Peyer's patch (tissue), 4 donors: ENCODE results near the gene AGBL2.

Source experiments
- POLR2A ChIP-seq, 2 donors: fragments of 450-650 bp; IDR thresholded peaks; one replicate each; pipeline ENCODE4 v1.5.1; 2017; ENCODE audit warnings: antibody characterized with exemption in 2 of 2, mild to moderate bottlenecking in 2 of 2, moderate library complexity in 2 of 2
- TF ChIP-seq, protein P1 (sequence below), 6 experiments: fragments of 450-650 bp in 4 of 6; fragments of 200-600 bp in 2 of 6; sonication (generic) in 1 of 6; IDR thresholded peaks; one replicate each; pipeline ENCODE4 v1.5.1; 2017 to 2019; ENCODE audit warnings: antibody characterized with exemption in 6 of 6, mild to moderate bottlenecking in 3 of 6, moderate library complexity in 1 of 6

DNA sequence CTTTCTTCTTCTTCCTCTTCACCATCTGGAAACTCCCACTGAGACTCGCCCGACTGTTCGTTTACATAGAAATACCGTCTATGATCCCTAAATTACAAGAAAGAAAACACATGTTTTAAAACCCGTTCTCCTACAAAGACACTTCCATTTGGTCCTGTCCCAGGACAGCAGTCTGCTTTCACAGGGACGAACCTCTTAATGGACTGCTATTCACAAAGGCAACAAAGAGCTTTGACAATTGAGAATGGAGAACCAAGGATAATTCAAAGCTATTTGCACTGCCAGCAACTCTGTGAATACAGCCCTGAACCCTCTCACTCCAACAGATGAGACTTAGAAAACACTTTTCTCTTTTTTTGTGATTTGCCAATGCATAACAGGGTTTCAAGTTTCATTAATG, 16.3 kb upstream of the AGBL2 start:
- TF ChIP-seq, protein P1, sequence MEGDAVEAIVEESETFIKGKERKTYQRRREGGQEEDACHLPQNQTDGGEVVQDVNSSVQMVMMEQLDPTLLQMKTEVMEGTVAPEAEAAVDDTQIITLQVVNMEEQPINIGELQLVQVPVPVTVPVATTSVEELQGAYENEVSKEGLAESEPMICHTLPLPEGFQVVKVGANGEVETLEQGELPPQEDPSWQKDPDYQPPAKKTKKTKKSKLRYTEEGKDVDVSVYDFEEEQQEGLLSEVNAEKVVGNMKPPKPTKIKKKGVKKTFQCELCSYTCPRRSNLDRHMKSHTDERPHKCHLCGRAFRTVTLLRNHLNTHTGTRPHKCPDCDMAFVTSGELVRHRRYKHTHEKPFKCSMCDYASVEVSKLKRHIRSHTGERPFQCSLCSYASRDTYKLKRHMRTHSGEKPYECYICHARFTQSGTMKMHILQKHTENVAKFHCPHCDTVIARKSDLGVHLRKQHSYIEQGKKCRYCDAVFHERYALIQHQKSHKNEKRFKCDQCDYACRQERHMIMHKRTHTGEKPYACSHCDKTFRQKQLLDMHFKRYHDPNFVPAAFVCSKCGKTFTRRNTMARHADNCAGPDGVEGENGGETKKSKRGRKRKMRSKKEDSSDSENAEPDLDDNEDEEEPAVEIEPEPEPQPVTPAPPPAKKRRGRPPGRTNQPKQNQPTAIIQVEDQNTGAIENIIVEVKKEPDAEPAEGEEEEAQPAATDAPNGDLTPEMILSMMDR (IDR thresholded peaks at IDR 0.05): no peak
- TF ChIP-seq POLR2A (IDR thresholded peaks at IDR 0.05): no peak
